ENCODE results near the gene PCMTD2.

The PCMTD2 gene

GRCh38 chr20:64242797-64243475 is 12.6 kb upstream of the PCMTD2 start:
- Mint-ChIP-seq H3K4me3 (no peak overlapping the region), H3K36me3 (no peaks in the 10 kb centered on the region), H3K9me3 (no peaks in the 10 kb centered on the region), H3K27ac (no peak overlapping the region), H3K4me1 (no peaks in the 10 kb centered on the region)
- DNase-seq (ENCODE audit: low spot score in 2 of 2) (no peak), ATAC-seq (no peak)

DNA sequence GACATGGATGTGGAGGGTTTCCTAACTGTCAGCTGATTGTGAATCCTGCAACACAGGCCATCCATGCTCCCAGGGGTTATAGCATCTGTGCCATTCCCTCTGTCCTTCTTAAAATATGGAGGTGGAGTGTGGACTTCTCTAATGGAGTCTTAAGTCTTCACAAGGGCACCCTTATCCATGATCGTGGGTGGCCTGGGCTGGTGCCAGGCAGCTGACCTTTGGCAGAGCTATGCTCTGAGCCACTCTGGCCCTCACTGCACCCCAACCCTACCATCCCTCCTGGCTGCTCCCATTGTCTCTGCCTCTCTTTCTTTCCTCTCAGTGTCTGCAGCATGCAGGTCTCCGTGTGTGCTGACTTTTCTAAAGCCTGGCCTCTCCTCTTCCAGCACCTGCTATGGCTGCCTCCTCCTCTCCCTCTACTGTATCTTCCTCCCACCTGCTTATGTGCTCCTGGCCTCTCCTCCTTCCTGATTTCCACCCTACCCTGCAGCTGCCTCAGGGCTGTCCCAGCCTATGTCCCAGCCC is 11.2 kb upstream of the PCMTD2 start:
- H3K27ac Mint-ChIP-seq: no peak overlapping the region
- no peaks in the 10 kb centered on the region for H3K36me3 Mint-ChIP-seq

GRCh38 chr20:64244870-64245603 is 10.5 kb upstream of the PCMTD2 start:
- no peaks in the 10 kb centered on the region for H3K4me1 Mint-ChIP-seq
- ATAC-seq: peak; percentile 34
- no peaks in the 10 kb centered on the region for H3K9me3 Mint-ChIP-seq

More for the DNA sequence above, 11.2 kb upstream of the PCMTD2 start:
- ATAC-seq: no peak
- H3K4me1 Mint-ChIP-seq: no peaks in the 10 kb centered on the region
- no peak overlapping the region for H3K4me3 Mint-ChIP-seq
- DNase-seq (ENCODE audit: low spot score in 2 of 2): no peak
- H3K9me3 Mint-ChIP-seq: no peaks in the 10 kb centered on the region

DNA sequence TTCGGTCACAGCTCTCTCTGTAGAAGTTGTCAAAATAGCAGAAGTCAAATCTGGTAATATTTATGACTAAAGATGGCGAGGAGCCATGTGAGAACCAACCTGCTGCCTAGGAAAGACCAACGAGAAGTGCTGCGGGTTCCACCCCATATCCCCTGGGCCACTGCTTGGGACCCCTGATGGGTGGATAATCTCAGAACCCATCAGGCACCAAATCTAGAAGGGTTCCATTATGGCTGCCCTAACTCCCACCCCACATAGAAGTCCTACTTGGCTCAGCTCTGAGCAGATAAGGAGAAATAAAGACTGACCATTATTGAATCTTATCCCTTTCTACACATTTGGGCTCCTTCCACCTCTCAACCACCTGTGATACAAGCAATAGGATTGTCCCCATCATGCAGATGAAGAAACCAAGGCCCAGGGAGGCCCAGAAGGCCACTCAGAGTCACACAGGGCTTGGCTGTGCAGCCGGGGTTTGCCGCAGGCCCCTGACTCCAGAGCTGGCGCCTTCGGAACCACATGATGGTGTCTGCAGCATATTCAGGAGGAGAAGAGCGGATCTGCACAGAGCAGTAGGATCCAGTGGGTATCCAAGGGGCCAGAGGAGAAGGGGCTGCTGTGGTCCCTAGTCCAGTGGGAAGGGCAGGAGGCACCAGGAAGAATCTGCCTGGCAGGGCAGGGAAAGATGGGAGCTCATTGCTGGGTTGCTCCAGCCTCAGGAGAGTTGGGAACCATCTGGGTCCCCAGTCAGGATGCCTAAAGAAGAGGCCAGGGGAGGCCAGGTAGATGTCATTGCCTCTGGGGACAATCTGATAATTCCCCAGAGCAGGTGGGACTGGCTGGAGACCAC is 9.6 kb upstream of the PCMTD2 start:
- Mint-ChIP-seq H3K4me1 (no peaks in the 10 kb centered on the region), H3K9me3 (no peaks in the 10 kb centered on the region), H3K4me3 (no peak overlapping the region), H3K27ac (peak overlapping the region; percentile 81), H3K36me3 (no peaks in the 10 kb centered on the region)
- DNase-seq (ENCODE audit: low spot score in 2 of 2) (no peak), ATAC-seq (no peak)

More at GRCh38 chr20:64244870-64245603, 10.5 kb upstream of the PCMTD2 start:
- Mint-ChIP-seq H3K27ac (no peak overlapping the region), H3K36me3 (no peaks in the 10 kb centered on the region), H3K4me3 (no peak overlapping the region)
- DNase-seq (ENCODE audit: low spot score in 2 of 2): no peak

DNA sequence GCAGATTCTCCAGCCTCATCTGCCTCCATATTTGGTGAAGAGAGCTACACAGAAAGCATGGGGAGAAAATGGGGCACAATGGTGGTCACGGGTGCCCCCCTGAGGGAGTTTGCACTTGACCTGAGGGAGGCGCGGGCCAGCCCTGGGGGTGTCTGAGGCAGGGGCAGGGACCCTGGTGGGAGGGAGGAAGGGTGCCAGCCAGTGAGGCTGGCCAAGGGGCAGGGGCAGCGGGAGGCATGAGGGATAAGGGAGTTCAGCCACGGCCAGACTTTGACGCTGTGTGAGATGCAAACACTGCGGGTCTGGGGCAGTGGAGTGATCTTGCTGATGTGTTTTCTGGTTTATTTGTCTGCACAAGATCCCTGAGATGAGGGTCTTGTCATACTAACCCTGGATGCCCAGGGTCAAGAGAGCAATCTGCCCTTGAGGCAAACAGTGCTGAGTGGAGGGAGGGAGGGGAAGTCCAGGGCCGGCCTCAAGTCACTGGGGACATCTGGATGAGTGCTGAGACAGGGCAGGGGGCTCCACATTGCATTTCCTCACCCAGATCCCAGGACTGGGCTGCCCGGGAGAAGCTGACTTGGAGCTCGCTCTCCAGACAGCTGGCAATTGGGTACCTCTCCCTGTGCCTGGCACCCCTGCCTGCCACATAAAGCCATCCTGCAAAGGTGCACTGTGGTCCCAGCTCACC is 8.8 kb upstream of the PCMTD2 start:
- Mint-ChIP-seq H3K36me3 (no peaks in the 10 kb centered on the region), H3K27ac (peak overlapping the region; percentile 81), H3K4me3 (no peak overlapping the region), H3K9me3 (no peaks in the 10 kb centered on the region), H3K4me1 (no peaks in the 10 kb centered on the region)
- ATAC-seq (no peak), DNase-seq (ENCODE audit: low spot score in 2 of 2) (no peak)

DNA sequence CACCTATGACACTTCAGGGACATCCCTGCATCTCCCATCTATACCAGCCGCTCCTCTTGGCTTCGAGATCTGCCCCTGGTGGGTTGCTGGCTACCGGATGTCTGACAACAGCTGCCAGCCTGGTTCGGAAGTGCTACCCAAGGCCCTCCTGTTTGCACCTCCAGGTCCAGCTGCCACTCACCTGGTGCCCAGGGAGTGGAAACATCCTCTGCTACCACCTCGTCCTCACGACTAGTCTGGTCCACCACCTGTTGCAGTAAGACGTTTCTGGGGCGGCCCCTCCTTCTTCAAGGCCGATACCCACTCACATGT is 8.3 kb upstream of the PCMTD2 start:
- Mint-ChIP-seq H3K36me3 (no peaks in the 10 kb centered on the region), H3K4me1 (no peaks in the 10 kb centered on the region), H3K4me3 (no peak overlapping the region), H3K27ac (no peak overlapping the region), H3K9me3 (no peaks in the 10 kb centered on the region)
- ATAC-seq: no peak
- no peak for DNase-seq (ENCODE audit: low spot score in 2 of 2)

DNA sequence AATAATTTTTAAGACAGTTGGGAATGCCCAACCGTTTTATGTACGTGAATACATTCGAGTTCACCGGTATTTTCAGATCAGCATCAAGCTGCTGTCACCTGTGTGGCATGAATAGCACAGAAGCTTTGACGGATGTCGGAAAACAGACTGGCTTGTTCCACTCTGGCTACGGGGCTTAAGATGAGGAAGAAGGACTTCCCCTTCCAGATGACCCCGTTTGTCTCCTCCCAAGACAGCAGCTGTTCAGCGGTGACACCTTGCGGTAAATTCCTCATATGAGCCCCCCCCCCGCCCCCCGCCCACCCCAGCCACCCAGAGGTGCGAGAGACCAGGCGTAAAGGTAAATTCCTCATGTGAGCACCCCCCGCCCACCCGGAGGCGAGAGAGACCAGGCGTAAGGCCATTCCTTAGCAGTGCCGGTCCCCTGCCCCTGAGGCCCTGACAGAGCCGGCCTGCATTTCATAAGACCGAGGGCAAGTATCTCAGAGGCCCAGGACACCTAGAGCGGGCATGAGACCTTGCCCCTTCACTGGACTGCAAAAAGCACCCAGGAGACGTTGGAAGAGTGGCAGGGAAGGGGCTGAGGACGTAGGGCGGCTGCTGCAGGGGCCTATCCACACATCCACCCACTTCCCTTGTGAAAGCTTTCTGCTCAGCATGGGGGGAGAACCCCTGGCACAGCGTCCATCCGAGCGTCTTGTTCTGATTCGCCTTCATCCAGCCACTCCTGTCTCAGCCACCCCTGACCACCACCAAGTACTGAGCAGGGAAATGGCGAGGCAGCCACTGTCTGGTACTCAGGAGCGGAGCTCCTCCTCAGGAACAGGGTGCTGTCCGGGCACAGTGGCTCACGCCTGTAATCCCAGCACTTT is 7.3 kb upstream of the PCMTD2 start:
- no peak for DNase-seq (ENCODE audit: low spot score in 2 of 2)
- Mint-ChIP-seq H3K4me3 (no peak overlapping the region), H3K4me1 (no peaks in the 10 kb centered on the region), H3K36me3 (no peaks in the 10 kb centered on the region), H3K9me3 (no peaks in the 10 kb centered on the region), H3K27ac (no peak overlapping the region)
- no peak for ATAC-seq

DNA sequence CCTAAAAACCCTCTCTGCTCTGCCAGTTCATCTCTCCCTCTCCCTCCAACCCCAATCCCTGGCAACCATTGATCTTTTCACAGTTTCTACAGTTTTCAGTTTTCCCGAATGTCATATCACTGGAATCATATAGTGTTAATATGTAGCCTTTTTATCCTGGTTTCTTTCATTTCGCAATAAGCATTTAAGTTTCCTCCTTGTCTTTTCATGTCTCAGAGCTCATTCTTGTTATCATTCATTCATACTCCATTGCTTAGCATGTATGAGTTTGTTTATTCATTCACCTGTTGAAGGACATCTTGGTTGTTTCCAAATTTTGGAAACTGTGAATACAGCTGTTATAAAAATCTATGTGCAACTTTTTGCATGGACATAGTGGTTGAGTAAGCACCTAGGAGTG is 5.5 kb upstream of the PCMTD2 start:
- H3K4me3 Mint-ChIP-seq: no peak overlapping the region
- peaks cover 10% of the 10 kb centered on the region for H3K36me3 Mint-ChIP-seq
- H3K9me3 Mint-ChIP-seq: no peaks in the 10 kb centered on the region
- ATAC-seq: no peak
- H3K4me1 Mint-ChIP-seq: peaks cover 9% of the 10 kb centered on the region
- no peak for DNase-seq (ENCODE audit: low spot score in 2 of 2)
- no peak overlapping the region for H3K27ac Mint-ChIP-seq

DNA sequence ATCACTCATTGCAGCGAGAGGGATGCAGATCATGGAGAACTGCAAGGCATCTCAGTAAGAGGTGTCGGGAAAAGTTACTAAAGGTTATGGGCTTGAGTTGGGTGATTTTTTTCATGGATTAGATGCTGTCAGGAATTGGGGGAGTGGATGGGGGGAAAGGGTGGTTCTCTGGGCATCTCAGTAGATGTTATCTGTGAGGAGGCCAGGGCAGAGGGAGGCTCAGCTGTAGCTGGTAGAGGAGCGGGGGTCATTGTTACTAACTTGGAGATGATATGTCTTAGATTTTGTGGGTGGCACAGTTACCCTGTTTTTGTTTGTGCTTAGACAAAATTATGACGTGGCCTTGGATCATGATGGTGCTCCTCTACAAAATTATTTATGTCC is 2.6 kb upstream of the PCMTD2 start:
- DNase-seq (ENCODE audit: low spot score in 2 of 2) (no peak), ATAC-seq (no peak)
- Mint-ChIP-seq H3K36me3 (peaks cover 26% of the 10 kb centered on the region), H3K4me1 (peaks cover 25% of the 10 kb centered on the region), H3K27ac (no peak overlapping the region), H3K9me3 (no peaks in the 10 kb centered on the region), H3K4me3 (no peak overlapping the region)

GRCh38 chr20:64253443-64253842 is 2.1 kb upstream of the PCMTD2 start:
- H3K9me3 Mint-ChIP-seq: no peaks in the 10 kb centered on the region
- H3K4me1 Mint-ChIP-seq: peaks cover 29% of the 10 kb centered on the region
- no peak overlapping the region for H3K27ac Mint-ChIP-seq

DNA sequence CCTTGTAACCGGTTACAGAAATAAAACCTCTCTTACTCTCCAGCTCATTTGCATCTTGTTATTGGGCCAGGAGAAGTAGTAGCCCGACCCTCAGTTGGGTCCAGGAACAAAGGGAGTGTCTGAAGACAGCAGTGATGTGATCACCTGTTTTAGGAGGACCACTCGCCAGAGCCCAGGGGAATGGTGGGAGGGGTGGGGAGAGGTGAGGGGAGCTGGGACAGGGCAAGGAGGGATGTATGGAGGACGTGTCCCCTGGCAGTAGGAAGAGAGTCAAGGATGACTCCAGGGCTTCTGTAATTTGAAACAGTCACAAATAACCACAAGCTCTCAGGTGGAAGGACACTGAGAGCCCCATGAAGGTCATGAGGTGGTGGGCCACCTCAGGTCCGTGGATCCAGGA is 1.4 kb upstream of the PCMTD2 start:
- Mint-ChIP-seq H3K27ac (peak overlapping the region; percentile 98), H3K4me1 (peaks cover 36% of the 10 kb centered on the region)
- ATAC-seq: no peak

More at GRCh38 chr20:64253443-64253842, 2.1 kb upstream of the PCMTD2 start:
- ATAC-seq (no peak), DNase-seq (ENCODE audit: low spot score in 2 of 2) (no peak)
- Mint-ChIP-seq H3K36me3 (peaks cover 26% of the 10 kb centered on the region), H3K4me3 (no peak overlapping the region)

DNA sequence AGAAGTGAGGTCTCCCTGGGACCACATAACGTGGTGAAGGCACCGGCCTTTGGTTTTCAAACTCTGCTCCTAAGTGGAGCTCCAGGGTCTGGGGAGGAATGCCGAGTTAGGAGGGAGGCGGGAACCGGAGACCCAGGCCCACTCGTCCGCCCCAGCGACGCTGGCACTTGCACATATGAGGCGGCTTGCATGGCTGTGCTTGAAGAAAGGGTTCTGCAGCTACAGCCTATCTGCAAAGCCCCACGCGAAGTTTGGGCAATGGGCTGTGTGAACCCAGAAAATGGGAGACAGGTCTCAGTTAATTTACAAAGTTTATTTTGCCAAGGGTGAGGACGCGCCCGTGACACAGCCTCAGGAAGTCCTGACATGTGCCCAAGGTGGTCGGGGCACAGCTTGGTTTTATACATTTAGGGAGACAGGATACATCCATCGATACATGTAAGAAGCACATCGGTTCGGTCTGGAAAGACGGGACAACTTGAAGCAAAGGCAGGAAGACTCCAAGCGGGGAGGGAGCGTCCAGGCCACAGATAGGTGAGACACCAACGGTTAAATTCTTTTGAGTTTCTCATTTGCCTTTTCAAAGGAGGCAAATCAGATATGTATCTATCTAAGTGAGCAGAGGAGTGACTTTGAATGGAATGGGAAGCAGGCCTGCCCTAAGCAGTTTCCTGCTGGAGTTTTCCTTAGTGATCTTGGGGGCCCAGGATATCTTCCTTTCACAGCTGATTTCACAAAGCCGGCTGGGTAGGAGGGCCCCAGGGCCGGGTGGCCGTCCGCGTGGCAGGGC is 782 bp upstream of the PCMTD2 start:
- peaks cover 26% of the 10 kb centered on the region for H3K36me3 Mint-ChIP-seq
- peak overlapping the region; percentile 98 for H3K27ac Mint-ChIP-seq
- peak overlapping the region; percentile 90 for H3K4me3 Mint-ChIP-seq
- H3K4me1 Mint-ChIP-seq: peaks cover 36% of the 10 kb centered on the region
- no peaks in the 10 kb centered on the region for H3K9me3 Mint-ChIP-seq
- DNase-seq (ENCODE audit: low spot score in 2 of 2): no peak
- no peak for ATAC-seq

More for the DNA sequence above, 1.4 kb upstream of the PCMTD2 start:
- Mint-ChIP-seq H3K36me3 (peaks cover 26% of the 10 kb centered on the region), H3K4me3 (peak overlapping the region; percentile 90), H3K9me3 (no peaks in the 10 kb centered on the region)
- peak in 1 of 2 donors; percentile 46 for DNase-seq (ENCODE audit: low spot score in 2 of 2)

DNA sequence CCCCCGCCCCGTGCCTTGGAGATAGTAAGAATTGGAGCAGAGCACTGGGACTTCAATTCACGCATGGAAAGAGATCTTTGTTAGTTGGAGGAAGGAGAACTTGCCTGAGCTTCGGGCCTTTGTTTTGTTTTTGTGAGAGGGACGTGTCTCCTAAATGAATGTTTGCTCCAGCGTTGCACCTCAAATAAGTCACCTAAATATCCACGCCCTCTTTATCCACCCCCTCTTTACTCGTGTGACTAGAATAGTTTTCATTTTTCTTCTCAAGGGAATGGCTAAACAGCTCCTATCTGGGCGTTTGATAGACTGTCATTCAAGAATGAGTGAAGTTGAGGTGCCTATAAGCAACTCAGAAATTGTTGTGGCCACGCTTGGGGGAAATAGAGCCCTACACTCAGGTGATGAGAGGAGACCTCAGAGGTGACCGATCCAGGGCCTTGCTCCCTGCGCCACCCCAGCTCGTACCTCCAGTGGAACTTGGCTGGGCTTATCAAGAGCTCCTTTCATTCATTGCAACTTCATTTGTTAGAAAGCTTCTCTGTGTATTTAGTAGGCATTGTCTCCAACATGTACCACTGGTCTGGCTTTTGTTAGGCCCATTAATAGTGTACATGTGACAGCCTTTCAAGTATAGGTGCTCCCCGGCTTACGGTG is 861 bp downstream of the PCMTD2 start:
- no peak for DNase-seq (ENCODE audit: low spot score in 2 of 2)
- ATAC-seq: no peak
- peak overlapping the region; percentile 98 for H3K27ac Mint-ChIP-seq
- H3K9me3 Mint-ChIP-seq: no peaks in the 10 kb centered on the region
- peaks cover 52% of the 10 kb centered on the region for H3K4me1 Mint-ChIP-seq
- H3K4me3 Mint-ChIP-seq: peak overlapping the region; percentile 90
- H3K36me3 Mint-ChIP-seq: peaks cover 39% of the 10 kb centered on the region

Data from stimulated activated effector memory CD8-positive, alpha-beta T cell treated with anti-CD3 and anti-CD28 coated beads, Interleukin-12 subunit alpha, Interleukin-12 subunit beta, amount 100 ng/mL, for 72 hours (primary cell).